Left colon (tissue), 2 donors: Measurements from ENCODE around the gene SPATA31A3. TPM values are rescaled to one million over a fixed set of nuclear protein-coding genes. Genes with fewer than 3 reads are reported as not detected.
"Not testable (repeated sequence)": the region's sequence is repeated elsewhere in the genome, so short reads cannot be mapped to it uniquely, and the experiment has no call there.

Source experiments
- ATAC-seq: fragments of 200-7000 bp; cut with Tn5 transposase; one replicate; pipeline ENCODE4 v1.9.1; 2020; ENCODE audit warnings: mild to moderate bottlenecking, moderate library complexity
- DNase-seq, 2 donors: peaks; one replicate each; pipeline ENCODE4 v3.0.0-alpha.2; 2020
- intact Hi-C, 2 donors: fragments of 100-400 bp; cut with DNase I in 1 of 2; cut with micrococcal nuclease in 1 of 2; formaldehyde crosslinking; loops; one replicate each; pipeline versions ENCODE4 v1.11.2 to v1.14.0; 2022; cut with DNase I, micrococcal nuclease
- long read RNA-seq: library from polyadenylated mRNA; unstranded; transcript quantifications from one replicate; pipeline ENCODE4 v2.0.0, GENCODE V29; 2021
- total RNA-seq, 2 donors: library from RNA; stranded (reverse); fragmentation: NEBNext Ultra II Directional; extraction: Animal tissue kit (Norgen Biotek cat#: 25700); gene quantifications; one replicate each; pipeline ENCODE4 v1.2.1, GENCODE V29; 2021
- donor health status: DM: no; HTN: no; CAD: no.
- donor health status: DM: yes; HTN: yes; CAD: no.

Gene SPATA31A3
- not detected for total RNA-seq
- long read RNA-seq: 0 reads

DNA sequence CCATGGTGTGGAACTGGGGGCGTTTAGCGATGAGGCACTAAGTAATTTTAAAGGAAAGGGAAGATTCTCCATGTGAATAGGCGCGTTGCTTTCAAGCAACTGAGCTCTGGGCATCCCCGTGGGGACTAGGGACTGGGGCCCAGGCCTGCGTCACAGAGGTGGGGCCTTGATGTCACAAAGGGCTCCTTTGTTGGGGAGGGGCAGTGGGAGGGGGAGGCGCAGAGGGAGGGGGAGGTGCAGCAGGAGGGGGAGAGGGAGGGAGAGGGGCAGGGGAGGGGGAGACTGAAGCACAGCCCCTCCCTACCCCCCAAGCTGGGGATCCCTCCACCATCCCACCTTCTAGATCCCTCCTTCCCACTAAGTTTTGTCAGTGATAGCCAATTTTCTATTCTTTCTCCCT lies at the start of gene SPATA31A3:
Gene SPATA31A3 (minus strand): TSS at position 101 of the 400 bp plus-strand sequence. CDS start 29 bp downstream, at position 72.
- intact Hi-C loops, ATAC-seq, DNase-seq: not testable (repeated sequence)

DNA sequence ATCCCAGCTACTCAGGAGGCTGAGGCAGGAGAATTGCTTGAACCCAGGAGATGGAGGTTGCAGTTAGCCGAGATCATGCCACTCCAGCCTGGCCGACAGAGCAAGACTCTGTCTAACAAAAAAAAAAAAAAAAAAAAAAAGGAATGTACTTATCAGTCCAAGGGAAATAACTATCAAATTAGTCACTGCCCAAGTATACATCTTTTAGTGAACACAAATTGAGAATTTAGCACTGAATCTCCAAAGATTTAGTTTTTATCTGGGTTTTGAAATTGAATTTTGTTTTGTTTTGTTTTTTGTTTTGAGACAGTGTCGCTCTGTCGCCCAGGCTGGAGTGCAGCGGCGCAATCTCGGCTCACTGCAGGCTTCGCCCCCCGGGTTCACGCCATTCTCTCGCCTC lies 39.8 kb downstream of the SPATA31A3 start:
- intact Hi-C loops, DNase-seq, ATAC-seq: not testable (repeated sequence)

DNA sequence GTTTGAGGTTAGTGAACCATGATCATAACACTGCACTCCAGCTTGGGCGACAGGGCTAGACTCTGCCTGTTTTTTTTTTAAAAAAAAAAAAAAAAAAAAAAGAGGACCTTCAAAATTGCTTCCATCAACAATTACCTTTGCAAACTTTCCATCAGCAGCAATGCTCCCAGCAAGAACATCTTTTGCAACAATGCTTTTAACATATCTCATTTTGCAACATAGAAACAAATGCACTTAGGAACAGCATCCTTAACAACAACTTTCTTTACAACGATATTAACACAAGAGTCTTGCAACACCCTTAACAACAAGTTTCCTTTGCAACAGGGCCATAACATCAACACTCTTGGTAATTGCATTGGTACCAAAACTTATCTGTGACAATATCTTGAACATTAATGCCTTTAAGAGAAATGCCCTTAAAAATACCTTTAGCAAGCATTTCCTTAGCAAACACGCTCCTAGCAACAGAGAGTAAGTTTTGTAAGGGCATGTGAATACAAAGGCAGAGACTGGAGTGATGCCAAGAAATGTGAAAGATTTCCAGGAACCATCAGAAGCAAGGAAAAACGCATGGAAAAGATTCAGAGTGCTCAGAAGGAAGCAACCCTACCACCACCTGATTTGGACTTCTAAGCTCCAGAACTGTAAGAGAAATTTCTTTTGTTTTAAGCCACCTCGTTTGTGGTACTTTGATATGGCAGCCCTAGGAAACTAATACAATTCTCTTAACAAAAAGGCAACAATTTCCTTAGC lies 49.8 kb downstream of the SPATA31A3 start:
- DNase-seq, ATAC-seq: not testable (repeated sequence)

DNA sequence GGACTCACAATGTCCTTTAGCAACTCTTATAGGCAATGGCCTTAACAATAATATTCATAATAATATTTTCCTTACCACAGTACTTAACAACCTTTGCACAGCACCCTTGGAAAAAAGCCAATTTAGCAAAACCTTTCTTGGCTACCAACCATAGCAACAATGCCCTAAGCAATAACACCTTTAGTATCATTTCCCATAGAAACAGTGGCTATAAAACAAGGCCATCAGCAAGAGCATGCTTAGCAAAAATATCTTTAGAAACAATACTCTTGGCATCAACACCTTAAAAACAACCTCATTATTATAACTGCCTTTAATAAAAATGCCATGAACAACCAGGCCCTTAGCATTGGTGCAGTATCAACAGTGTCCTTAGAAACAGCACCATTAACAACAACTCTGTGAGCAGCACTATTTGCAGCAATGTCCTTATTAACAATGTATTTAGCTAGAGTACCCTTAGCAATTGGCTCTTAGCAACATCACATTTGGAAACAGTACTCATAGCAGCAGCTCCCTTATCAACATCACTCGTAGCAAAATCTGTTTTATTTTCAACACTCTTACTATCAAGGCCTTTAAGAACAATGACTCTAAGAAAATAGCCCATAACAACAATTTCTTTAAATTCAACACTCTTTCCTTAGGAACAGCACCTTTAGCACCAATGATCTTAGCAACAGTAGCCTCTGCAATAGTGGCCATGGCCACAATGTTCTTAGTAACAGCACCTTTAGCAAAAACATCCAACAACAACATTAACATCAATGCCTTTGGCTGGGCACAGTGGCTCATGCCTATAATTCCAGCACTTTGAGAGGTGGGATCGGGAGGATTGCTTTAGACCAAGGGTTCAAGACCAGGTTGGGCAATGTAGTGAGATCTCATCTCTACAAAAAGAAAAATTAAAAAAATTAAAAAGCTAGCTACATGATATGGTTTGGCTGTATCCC lies 52.2 kb downstream of the SPATA31A3 start:
- ATAC-seq, DNase-seq, intact Hi-C loops: not testable (repeated sequence)

More for the DNA sequence above, 49.8 kb downstream of the SPATA31A3 start:
- intact Hi-C loops: not testable (repeated sequence)

DNA sequence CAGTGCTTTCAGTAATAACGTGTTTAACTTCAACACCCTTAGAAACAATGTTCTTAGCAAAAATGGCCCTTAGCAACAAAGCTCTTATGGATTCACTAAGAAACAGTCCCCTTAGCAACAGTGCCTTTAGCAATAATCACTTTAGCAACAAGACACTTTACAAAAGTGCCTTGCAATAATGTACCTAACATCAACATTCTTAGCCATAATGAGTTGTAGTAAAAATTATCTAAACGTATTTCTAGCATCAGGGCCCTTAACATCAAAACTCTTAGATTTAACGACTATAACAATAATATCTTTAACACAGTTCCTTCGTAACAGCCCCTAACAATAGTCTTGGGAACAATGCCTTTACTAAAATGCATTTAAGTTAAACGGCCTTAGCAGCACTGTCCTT lies 54.0 kb downstream of the SPATA31A3 start:
- DNase-seq, intact Hi-C loops, ATAC-seq: not testable (repeated sequence)

DNA sequence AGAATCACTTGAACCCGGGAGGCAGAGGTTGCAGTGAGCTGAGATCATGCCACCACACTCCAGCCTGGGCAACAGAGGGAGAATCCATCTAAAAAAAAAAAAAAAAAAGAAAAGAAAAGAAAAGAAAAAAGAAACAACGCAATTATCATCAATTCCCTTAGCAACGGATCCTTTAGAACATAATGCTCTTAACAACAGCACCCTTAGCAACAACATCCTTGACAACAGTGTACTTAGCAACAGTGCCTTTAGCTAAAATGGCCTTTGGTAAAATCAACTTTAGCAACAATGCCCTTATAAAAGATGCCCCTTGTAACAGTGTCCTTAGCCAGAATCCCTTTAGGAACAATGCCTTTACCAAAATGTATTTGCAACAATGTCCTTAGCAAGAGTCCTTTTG lies 54.7 kb downstream of the SPATA31A3 start:
- ATAC-seq, intact Hi-C loops, DNase-seq: not testable (repeated sequence)

Other genes starting within 250 kb of the SPATA31A3 start
- gene ZNF658, start 91.8 kb downstream of the SPATA31A3 start, total RNA-seq: 1 to 10 TPM; 3.7 to 4.5 TPM